NCI-H1436 (cell line): ENCODE results near the gene SRXN1.
"Not testable (repeated sequence)": the region's sequence is repeated elsewhere in the genome, so short reads cannot be mapped to it uniquely, and the experiment has no call there.

Experiments
- DNase-seq: peaks from one replicate; lab custom pipeline; 2025; lab: John Stamatoyannopoulos, UW

The SRXN1 gene

GRCh38 chr20:655726-656624 is 3.0 kb upstream of the SRXN1 start:
- no peak for DNase-seq

GRCh38 chr20:654417-654750 is 1.4 kb upstream of the SRXN1 start:
- no peak for DNase-seq

GRCh38 chr20:653590-654416 is 803 bp upstream of the SRXN1 start:
- DNase-seq = no peak

GRCh38 chr20:652615-653109 is 338 bp downstream of the SRXN1 start:
- DNase-seq = no peak

- no peak for DNase-seq
These were observed 1.0 kb downstream of the SRXN1 start for GRCh38 chr20:651713-652614.

GRCh38 chr20:650954-651353 is 2.0 kb downstream of the SRXN1 start:
- DNase-seq = no peak

GRCh38 chr20:650281-650680 is 2.7 kb downstream of the SRXN1 start:
- DNase-seq = no peak

- no peak for DNase-seq
These were observed 5.5 kb downstream of the SRXN1 start for GRCh38 chr20:647479-648019.

GRCh38 chr20:646868-647233 is 6.1 kb downstream of the SRXN1 start:
- no peak for DNase-seq

- DNase-seq = no peak
These were observed 6.7 kb downstream of the SRXN1 start for GRCh38 chr20:646107-646867.

- peak; percentile 42 for DNase-seq
These were observed 7.5 kb downstream of the SRXN1 start for GRCh38 chr20:645318-646106.

GRCh38 chr20:644692-645317 is 8.2 kb downstream of the SRXN1 start:
- DNase-seq = no peak

GRCh38 chr20:642398-643174 is 10.4 kb downstream of the SRXN1 start:
- no peak for DNase-seq

GRCh38 chr20:642013-642397 is 11.0 kb downstream of the SRXN1 start:
- DNase-seq = not testable (repeated sequence)

GRCh38 chr20:641516-641875 is 11.5 kb downstream of the SRXN1 start:
- DNase-seq = no peak

GRCh38 chr20:640674-641515 is 12.1 kb downstream of the SRXN1 start:
- no peak for DNase-seq

GRCh38 chr20:638579-638978 is 14.4 kb downstream of the SRXN1 start:
- no peak for DNase-seq

GRCh38 chr20:637559-637958 is 15.4 kb downstream of the SRXN1 start:
- DNase-seq = no peak
